ENCODE measurements around the gene PEX16. TPM values are rescaled to one million over a fixed set of nuclear protein-coding genes. Genes with fewer than 3 reads are reported as not detected.
A peak's percentile ranks its signal among the peaks of the same experiment; 100 is the strongest.

PEX16 gene
- total RNA-seq, 2 experiments from 2014 or later: 41.0 to 43.9 TPM

DNA sequence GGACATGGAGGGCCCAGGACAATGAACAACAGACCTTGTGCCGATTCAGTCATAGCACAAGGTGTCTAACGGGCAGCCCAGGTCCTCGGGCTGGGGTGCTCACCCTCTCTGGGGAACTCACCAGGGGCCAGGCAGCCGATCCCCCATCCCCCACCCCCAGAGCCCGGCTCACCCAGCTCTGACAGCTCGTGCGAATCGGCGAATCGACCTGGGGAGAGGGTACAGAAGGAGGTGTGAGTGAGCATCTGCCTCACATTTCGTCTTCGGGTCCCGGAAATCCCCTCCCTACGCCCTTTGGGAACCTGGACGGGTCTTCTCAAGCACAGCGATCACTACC is 423 bp downstream of the PEX16 start:
- H3K27ac ChIP-seq (ENCODE audit: low read depth, low read length, poor library complexity, severe bottlenecking): peak overlapping the region; percentile 88
- intact Hi-C loops (cut with micrococcal nuclease; ENCODE audit: unreplicated experiment): loop anchor here (5.0 kb wide), 1 partner anchor 200 kb away; no protein-coding TSS in a partner anchor
- peaks cover 36% of the 10 kb centered on the region for H3K4me1 ChIP-seq (ENCODE audit: insufficient read depth, low read length, poor library complexity, severe bottlenecking)
- DNase-seq (ENCODE audit: low spot score): no peak
- ChIA-PET POLR2A (interaction anchor here (0.6 to 4.5 kb wide), 6 partner anchors 11 to 173 kb away, joined by 3 to 33 read pairs (median 4); no protein-coding TSS in a partner anchor), CTCF (ENCODE audit: unreplicated experiment) (interaction anchor here (1.0 kb wide), 2 partner anchors 18 to 48 kb away, joined by 3 read pairs; no protein-coding TSS in a partner anchor)
- H3K79me2 ChIP-seq (ENCODE audit: insufficient read depth, low read depth, low read length): peaks cover 16% of the 10 kb centered on the region
- no peaks in the 10 kb centered on the region for H4K20me1 ChIP-seq (ENCODE audit: insufficient read depth, low read length)
- peak overlapping the region; percentile 93 for H3K4me3 ChIP-seq (ENCODE audit: low read depth, low read length, poor library complexity, severe bottlenecking)
- no peak for TF ChIP-seq EZH2phosphoT487 (IDR thresholded peaks at IDR 0.05; ENCODE audit: borderline replicate concordance, low read depth, low read length)
- TF ChIP-seq, protein P1, sequence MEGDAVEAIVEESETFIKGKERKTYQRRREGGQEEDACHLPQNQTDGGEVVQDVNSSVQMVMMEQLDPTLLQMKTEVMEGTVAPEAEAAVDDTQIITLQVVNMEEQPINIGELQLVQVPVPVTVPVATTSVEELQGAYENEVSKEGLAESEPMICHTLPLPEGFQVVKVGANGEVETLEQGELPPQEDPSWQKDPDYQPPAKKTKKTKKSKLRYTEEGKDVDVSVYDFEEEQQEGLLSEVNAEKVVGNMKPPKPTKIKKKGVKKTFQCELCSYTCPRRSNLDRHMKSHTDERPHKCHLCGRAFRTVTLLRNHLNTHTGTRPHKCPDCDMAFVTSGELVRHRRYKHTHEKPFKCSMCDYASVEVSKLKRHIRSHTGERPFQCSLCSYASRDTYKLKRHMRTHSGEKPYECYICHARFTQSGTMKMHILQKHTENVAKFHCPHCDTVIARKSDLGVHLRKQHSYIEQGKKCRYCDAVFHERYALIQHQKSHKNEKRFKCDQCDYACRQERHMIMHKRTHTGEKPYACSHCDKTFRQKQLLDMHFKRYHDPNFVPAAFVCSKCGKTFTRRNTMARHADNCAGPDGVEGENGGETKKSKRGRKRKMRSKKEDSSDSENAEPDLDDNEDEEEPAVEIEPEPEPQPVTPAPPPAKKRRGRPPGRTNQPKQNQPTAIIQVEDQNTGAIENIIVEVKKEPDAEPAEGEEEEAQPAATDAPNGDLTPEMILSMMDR (conservative IDR thresholded peaks at IDR 0.05; ENCODE audit: low read length): no peak
- peak overlapping the region; percentile 89 for H3K4me2 ChIP-seq (ENCODE audit: low read length)
- BruUV-seq (replicated peaks): no TSS peak
- H3K9me2 ChIP-seq (ENCODE audit: insufficient read depth, low read length): no peaks in the 10 kb centered on the region
- H3K9me3 ChIP-seq (ENCODE audit: low read length): no peaks in the 10 kb centered on the region
- H3K36me3 ChIP-seq (ENCODE audit: insufficient read depth, low read length): peaks cover 35% of the 10 kb centered on the region
- 0 out of 2 replicates have a peak overlapping the region, but pooled peaks have one; percentile 20 for H2AFZ ChIP-seq (ENCODE audit: low read length)

DNA sequence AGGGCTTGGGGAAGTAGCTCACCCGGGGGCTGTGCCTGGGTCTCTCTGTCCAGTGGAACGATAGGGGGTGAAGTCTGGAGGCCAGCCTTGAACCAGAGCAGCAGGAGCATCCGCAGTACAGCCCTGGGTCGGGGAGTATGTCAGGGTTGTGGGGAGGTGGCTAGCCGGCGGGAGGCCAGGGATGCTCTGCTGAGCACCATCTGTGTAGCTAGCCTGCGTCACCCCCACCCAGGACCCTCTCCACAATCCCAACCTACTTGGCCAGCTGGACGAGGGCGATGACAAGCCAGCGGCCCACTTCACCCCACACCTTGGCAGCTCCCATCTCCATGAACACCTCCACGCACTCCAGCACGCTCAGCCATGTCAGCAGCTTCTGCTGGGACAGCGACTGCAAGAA is 2.2 kb downstream of the PEX16 start:
- H3K4me3 ChIP-seq (ENCODE audit: low read depth, low read length, poor library complexity, severe bottlenecking): no peak overlapping the region
- H3K9me3 ChIP-seq (ENCODE audit: low read length): no peaks in the 10 kb centered on the region
- no peak for DNase-seq (ENCODE audit: low spot score)
- H3K27ac ChIP-seq (ENCODE audit: low read depth, low read length, poor library complexity, severe bottlenecking): no peak overlapping the region
- peaks cover 16% of the 10 kb centered on the region for H3K79me2 ChIP-seq (ENCODE audit: insufficient read depth, low read depth, low read length)
- no TSS peak for BruUV-seq (replicated peaks)
- ChIA-PET CTCF (ENCODE audit: unreplicated experiment) (no interaction called here), POLR2A (interaction anchor here (0.7 kb wide), 1 partner anchor 22 kb away, joined by 3 read pairs; no protein-coding TSS in a partner anchor)
- intact Hi-C loops (cut with micrococcal nuclease; ENCODE audit: unreplicated experiment): loop anchor here (5.0 kb wide), 1 partner anchor 202 kb away; no protein-coding TSS in a partner anchor
- peaks cover 53% of the 10 kb centered on the region for H3K36me3 ChIP-seq (ENCODE audit: insufficient read depth, low read length)
- TF ChIP-seq, protein P1 (conservative IDR thresholded peaks at IDR 0.05; ENCODE audit: low read length): no peak
- no peak for TF ChIP-seq EZH2phosphoT487 (IDR thresholded peaks at IDR 0.05; ENCODE audit: borderline replicate concordance, low read depth, low read length)
- no peak overlapping the region for H2AFZ ChIP-seq (ENCODE audit: low read length)
- no peaks in the 10 kb centered on the region for H3K9me2 ChIP-seq (ENCODE audit: insufficient read depth, low read length)
- no peaks in the 10 kb centered on the region for H4K20me1 ChIP-seq (ENCODE audit: insufficient read depth, low read length)
- no peak overlapping the region for H3K4me2 ChIP-seq (ENCODE audit: low read length)
- H3K4me1 ChIP-seq (ENCODE audit: insufficient read depth, low read length, poor library complexity, severe bottlenecking): peaks cover 27% of the 10 kb centered on the region

DNA sequence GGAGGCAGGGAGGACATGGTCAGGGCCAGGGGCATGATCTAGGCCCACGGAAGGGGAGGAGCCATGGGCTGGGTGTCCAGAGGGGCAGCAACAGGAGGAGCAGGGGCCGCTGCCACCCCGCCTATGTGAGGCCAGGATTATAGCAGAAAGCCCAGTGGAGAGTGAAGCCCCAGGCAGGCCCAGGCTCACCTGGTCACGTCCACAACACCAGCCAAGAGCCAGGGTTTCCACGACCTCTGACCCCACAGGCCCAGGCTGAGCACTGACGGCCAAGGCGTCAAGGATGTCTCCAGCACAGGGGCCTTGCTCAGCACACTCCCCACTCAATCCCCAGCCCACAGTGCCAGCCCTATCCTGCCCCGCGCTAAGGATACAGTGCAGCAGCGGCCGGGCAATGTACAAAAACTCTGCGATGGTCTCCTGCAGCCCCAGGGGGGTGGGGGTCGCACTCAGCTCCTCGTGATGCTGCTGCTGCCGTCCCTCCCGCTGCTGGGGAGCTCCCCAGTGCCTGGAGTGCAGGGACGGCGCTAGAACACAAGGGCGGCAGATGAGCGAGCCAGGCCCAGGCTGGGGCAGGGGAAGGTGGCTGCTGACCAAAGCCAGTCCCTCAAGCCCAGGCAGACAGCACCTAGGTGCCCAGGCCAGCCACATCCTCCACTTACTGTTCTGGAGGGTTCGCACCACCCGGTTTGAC is 3.6 kb downstream of the PEX16 start:
- intact Hi-C loops (cut with micrococcal nuclease; ENCODE audit: unreplicated experiment): no loop called here
- TF ChIP-seq, protein P1 (conservative IDR thresholded peaks at IDR 0.05; ENCODE audit: low read length): no peak
- TF ChIP-seq EZH2phosphoT487 (IDR thresholded peaks at IDR 0.05; ENCODE audit: borderline replicate concordance, low read depth, low read length): no peak
- H3K27ac ChIP-seq (ENCODE audit: low read depth, low read length, poor library complexity, severe bottlenecking): no peak overlapping the region
- H3K4me2 ChIP-seq (ENCODE audit: low read length): no peak overlapping the region
- H4K20me1 ChIP-seq (ENCODE audit: insufficient read depth, low read length): no peaks in the 10 kb centered on the region
- H3K9me2 ChIP-seq (ENCODE audit: insufficient read depth, low read length): no peaks in the 10 kb centered on the region
- ChIA-PET CTCF (ENCODE audit: unreplicated experiment) (no interaction called here), POLR2A (interaction anchor here (0.7 to 1.1 kb wide), 2 partner anchors 16 to 112 kb away, joined by 3 to 5 read pairs; no protein-coding TSS in a partner anchor)
- no TSS peak for BruUV-seq (replicated peaks)
- peaks cover 16% of the 10 kb centered on the region for H3K79me2 ChIP-seq (ENCODE audit: insufficient read depth, low read depth, low read length)
- H3K4me3 ChIP-seq (ENCODE audit: low read depth, low read length, poor library complexity, severe bottlenecking): no peak overlapping the region
- no peak for DNase-seq (ENCODE audit: low spot score)
- H3K9me3 ChIP-seq (ENCODE audit: low read length): no peaks in the 10 kb centered on the region
- no peak overlapping the region for H2AFZ ChIP-seq (ENCODE audit: low read length)
- peaks cover 62% of the 10 kb centered on the region for H3K36me3 ChIP-seq (ENCODE audit: insufficient read depth, low read length)
- peaks cover 16% of the 10 kb centered on the region for H3K4me1 ChIP-seq (ENCODE audit: insufficient read depth, low read length, poor library complexity, severe bottlenecking)

Measured in OCI-LY7 (cell line).